Calu3 (cell line): Measurements from ENCODE around the gene TJP3. TPM values are rescaled to one million over a fixed set of nuclear protein-coding genes. Genes with fewer than 3 reads are reported as not detected.

Source experiments
- BruUV-seq: library from RNA; stranded (reverse); fragments of 400-500 nt; replicated peaks from 2 replicates; lab custom pipeline; 2021; lab: Mats Ljungman, UMichigan
- CTCF ChIA-PET: fragments of 300-600 bp; sonication (Branson Sonifier 250); formaldehyde crosslinking; loops from one replicate; lab custom pipeline; 2022; ENCODE audit warnings: antibody characterized with exemption; lab: Charles Lee
- DNase-seq: peaks from one replicate; pipeline ENCODE4 v3.0.0; 2022
- H3K27ac Mint-ChIP-seq: one replicate; pipeline ENCODE4 v1.8.0; 2022; ENCODE audit warnings: mixed read lengths; ENCODE audit not compliant: unreplicated experiment
- H3K27me3 Mint-ChIP-seq: one replicate; pipeline ENCODE4 v1.8.0; 2022; ENCODE audit warnings: mixed read lengths; ENCODE audit not compliant: unreplicated experiment
- H3K36me3 Mint-ChIP-seq: one replicate; pipeline ENCODE4 v1.8.0; 2022; ENCODE audit warnings: mild to moderate bottlenecking, moderate library complexity, mixed read lengths; ENCODE audit not compliant: insufficient read depth, unreplicated experiment
- H3K4me1 Mint-ChIP-seq: one replicate; pipeline ENCODE4 v1.8.0; 2022; ENCODE audit warnings: mild to moderate bottlenecking, low read depth, mixed read lengths; ENCODE audit not compliant: unreplicated experiment
- H3K4me3 Mint-ChIP-seq: one replicate; pipeline ENCODE4 v1.8.0; 2022; ENCODE audit warnings: mild to moderate bottlenecking, low read depth, moderate library complexity, mixed read lengths; ENCODE audit not compliant: unreplicated experiment
- H3K9me3 Mint-ChIP-seq: one replicate; pipeline ENCODE4 v1.8.0; 2022; ENCODE audit warnings: low read depth, mixed read lengths; ENCODE audit not compliant: unreplicated experiment
- intact Hi-C: fragments of 100-400 bp; cut with micrococcal nuclease; formaldehyde crosslinking; loops from one replicate; pipeline ENCODE4 v1.10.0; 2022; ENCODE audit not compliant: unreplicated experiment
- total RNA-seq: library from RNA; stranded (reverse); gene quantifications from 2 replicates; pipeline ENCODE4 v1.2.3, GENCODE V29; 2022
- TF ChIP-seq, protein P1 (sequence below): fragments of 200-600 bp; IDR thresholded peaks from one replicate; pipeline ENCODE4 v1.8.0; 2022; ENCODE audit warnings: antibody characterized with exemption; ENCODE audit not compliant: unreplicated experiment

Gene TJP3
- total RNA-seq, 1 experiment from 2014 or later: 84.8 TPM

DNA sequence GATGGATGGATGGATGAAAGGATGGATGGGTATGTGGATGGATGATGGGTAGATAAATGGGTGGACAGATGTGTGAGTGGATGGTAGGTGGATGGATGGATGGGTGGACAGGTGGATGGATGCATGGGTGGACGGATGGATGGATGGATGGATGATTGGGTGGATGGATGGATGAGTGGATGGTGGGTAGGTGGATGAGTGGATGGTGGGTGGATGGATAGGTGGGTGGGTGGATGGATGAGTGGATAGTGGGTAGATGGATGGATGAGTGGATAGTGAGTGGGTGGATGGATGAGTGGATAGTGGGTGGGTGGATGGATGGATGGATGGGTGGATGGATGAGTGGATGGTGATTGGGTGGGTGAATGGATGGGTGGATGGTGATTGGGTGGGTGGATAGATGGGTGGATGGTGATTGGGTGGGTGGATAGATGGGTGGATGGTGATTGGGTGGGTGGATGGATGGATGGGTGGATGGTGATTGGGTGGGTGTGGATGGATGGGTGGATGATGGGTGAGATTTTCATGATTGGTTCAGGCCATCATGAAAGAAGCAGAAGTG, 68.4 kb downstream of the TJP3 start:
- no peak for DNase-seq
- H3K9me3 Mint-ChIP-seq: peaks cover 2% of the 10 kb centered on the region
- intact Hi-C loops: no loop called here
- CTCF ChIA-PET: no interaction called here
- no peak overlapping the region for H3K27ac Mint-ChIP-seq
- peaks cover 33% of the 10 kb centered on the region for H3K27me3 Mint-ChIP-seq
- TF ChIP-seq, protein P1, sequence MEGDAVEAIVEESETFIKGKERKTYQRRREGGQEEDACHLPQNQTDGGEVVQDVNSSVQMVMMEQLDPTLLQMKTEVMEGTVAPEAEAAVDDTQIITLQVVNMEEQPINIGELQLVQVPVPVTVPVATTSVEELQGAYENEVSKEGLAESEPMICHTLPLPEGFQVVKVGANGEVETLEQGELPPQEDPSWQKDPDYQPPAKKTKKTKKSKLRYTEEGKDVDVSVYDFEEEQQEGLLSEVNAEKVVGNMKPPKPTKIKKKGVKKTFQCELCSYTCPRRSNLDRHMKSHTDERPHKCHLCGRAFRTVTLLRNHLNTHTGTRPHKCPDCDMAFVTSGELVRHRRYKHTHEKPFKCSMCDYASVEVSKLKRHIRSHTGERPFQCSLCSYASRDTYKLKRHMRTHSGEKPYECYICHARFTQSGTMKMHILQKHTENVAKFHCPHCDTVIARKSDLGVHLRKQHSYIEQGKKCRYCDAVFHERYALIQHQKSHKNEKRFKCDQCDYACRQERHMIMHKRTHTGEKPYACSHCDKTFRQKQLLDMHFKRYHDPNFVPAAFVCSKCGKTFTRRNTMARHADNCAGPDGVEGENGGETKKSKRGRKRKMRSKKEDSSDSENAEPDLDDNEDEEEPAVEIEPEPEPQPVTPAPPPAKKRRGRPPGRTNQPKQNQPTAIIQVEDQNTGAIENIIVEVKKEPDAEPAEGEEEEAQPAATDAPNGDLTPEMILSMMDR: no peak
- H3K4me1 Mint-ChIP-seq: no peaks in the 10 kb centered on the region
- H3K4me3 Mint-ChIP-seq: no peak overlapping the region
- no peaks in the 10 kb centered on the region for H3K36me3 Mint-ChIP-seq
- no TSS peak for BruUV-seq

DNA sequence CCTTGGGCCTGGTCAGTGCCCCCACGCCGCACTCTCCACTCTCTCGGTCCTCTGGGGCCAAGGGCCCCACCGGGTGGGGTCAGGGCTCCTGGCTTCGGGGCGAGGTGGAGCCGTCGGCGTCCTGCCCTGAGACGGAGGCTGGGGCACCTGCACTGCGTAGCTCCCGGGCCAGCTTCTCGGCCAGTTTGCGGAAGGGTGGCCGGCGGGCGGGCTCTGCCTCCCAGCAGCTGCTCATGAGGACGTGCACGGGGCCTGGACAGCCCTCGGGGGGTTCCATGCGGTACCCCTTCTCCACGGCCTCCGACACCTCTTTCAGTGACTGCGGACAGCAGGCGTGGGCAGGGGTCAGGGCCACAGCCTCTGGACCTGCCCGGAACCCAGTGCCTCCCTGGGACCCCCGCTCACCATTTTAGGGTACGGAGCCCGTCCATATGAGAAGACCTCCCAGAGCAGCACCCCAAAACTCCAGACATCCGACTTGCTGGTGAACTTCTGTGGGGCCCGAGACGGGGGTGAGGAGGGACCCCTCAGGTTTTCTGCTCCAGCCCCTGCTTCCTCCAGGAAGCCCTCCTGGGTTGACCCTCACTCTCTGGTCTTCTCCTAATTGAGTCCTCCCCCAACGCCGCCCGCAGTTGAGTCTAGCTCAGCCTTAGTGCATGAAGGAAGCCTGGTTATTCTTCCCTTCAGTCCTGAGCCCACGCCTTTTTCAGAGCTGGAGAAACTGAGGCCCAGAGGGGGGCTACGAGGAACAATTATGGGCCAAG, 70.1 kb downstream of the TJP3 start:
- intact Hi-C loops: no loop called here
- Mint-ChIP-seq H3K27ac (no peak overlapping the region), H3K27me3 (peaks cover 24% of the 10 kb centered on the region), H3K4me3 (no peak overlapping the region), H3K9me3 (peaks cover 7% of the 10 kb centered on the region), H3K4me1 (no peaks in the 10 kb centered on the region), H3K36me3 (no peaks in the 10 kb centered on the region)
- CTCF ChIA-PET: no interaction called here
- BruUV-seq: no TSS peak
- TF ChIP-seq, protein P1: no peak
- DNase-seq: no peak

DNA sequence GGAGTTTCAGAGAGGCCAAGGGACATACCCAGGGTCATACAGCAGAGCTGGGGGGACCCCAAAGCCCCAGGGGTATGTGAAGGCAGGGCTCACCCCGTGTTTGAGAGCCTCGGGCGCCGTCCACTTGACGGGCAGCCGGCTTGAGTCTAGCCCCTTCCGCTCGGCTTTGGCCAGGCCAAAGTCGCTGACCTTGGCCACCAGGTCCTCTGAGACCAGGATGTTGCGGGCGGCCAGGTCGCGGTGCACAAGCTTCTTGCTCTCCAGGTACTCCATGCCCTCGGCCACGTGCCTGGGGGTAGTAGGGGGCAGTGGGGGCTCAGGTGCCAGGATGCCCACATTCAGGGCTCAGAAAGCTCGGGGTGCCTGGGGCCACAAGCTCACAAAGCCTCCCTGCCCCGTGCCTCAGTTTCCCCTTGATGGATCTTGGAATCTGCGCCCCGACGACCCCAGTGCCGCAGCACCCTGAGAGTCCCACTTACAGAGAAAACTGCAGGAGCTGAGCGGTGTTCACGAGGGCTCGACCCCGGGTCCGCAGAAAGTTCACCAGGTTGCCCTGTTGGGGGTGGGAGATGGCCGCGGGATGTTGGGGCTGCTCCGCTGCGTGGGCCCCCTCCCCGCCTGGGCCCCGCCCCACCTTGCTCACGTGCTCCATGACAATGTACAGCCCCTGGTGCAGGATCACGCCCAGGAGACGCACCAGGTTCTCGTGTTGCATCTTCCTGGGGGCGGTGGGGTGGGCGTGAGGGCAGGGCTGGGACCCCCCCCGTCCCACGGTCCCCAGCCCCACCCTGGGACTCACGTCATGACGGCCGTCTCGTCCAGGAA, 70.9 kb downstream of the TJP3 start:
- no peaks in the 10 kb centered on the region for H3K4me1 Mint-ChIP-seq
- H3K36me3 Mint-ChIP-seq: no peaks in the 10 kb centered on the region
- H3K27me3 Mint-ChIP-seq: peaks cover 18% of the 10 kb centered on the region

DNA sequence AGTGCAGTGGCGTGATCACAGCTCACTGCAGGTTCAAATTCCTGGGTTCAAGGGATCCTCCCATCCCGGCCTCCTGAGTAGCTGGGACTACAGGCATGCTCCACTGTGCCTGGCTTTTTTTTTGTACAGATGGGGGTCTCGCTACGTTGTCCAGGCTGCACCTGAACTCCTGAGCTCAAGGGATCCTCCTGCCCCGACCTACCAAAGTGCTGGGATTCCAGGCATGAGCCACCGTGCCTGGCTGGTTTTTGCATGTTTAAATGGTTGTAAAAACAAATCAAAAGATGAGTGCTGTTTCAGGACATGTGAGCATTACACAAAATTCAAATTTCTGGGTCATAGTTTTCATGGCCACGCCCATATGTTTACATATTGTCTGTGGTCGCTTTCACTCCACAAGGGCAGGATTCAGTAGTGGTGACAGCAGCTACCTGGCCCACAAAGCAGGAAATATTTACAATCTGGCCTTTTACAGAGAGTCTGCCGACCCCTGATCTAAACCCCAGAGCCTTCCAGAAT, 72.7 kb downstream of the TJP3 start:
- intact Hi-C loops: no loop called here

More for the DNA sequence above, 70.9 kb downstream of the TJP3 start:
- H3K27ac Mint-ChIP-seq: no peak overlapping the region
- H3K4me3 Mint-ChIP-seq: no peak overlapping the region
- intact Hi-C loops: no loop called here
- CTCF ChIA-PET: no interaction called here
- peaks cover 7% of the 10 kb centered on the region for H3K9me3 Mint-ChIP-seq
- no peak for DNase-seq
- TF ChIP-seq, protein P1: no peak
- BruUV-seq: no TSS peak

More for the DNA sequence above, 72.7 kb downstream of the TJP3 start:
- TF ChIP-seq, protein P1: no peak
- Mint-ChIP-seq H3K27ac (no peak overlapping the region), H3K4me1 (no peaks in the 10 kb centered on the region), H3K4me3 (no peak overlapping the region), H3K36me3 (no peaks in the 10 kb centered on the region), H3K9me3 (peaks cover 7% of the 10 kb centered on the region), H3K27me3 (peaks cover 26% of the 10 kb centered on the region)
- no peak for DNase-seq
- no TSS peak for BruUV-seq
- CTCF ChIA-PET: no interaction called here
